ENCODE data around the gene PTHLH. TPM values are rescaled to one million over a fixed set of nuclear protein-coding genes. Genes with fewer than 3 reads are reported as not detected.

The PTHLH gene
- total RNA-seq, 4 donors from 2014 or later, result 1.6 to 3.0 (median 2.1) TPM; not detected in 1

GRCh38 chr12:27998658-27999057 lies 26.1 kb upstream of the PTHLH start:
- no peaks in the 10 kb centered on the region for H3K4me1 ChIP-seq
- H3K27ac ChIP-seq, result no peak overlapping the region
- H3K36me3 ChIP-seq, result no peaks in the 10 kb centered on the region
- no peaks in the 10 kb centered on the region for H3K9me3 ChIP-seq
- H3K27me3 ChIP-seq, result no peaks in the 10 kb centered on the region
- no peak for TF ChIP-seq CTCF (IDR thresholded peaks at IDR 0.05)
- TF ChIP-seq POLR2A (IDR thresholded peaks at IDR 0.05), result no peak
- no peak overlapping the region for H3K4me3 ChIP-seq (replicated peaks in 1 of 3)
- intact Hi-C loops (cut with DNase I), result no loop called here
- no peak for DNase-seq

DNA sequence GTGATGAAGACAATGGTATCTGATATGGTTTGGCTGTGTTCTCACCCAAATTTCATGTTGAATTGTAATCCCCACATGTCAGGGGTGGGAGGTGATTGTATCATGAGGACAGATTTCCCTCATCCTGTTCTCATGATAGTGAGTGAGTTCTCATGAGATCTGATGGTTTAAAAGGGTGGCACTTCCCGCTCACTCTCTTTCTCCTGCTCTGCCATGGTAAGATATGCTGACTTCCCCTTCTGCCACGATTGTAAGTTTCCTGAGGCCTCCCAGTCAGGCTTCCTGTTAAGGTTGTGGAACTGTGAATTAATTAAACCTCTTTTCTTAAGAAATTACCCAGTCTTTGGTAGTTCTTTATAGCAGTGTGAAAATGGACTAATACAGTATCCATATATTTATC lies 25.6 kb upstream of the PTHLH start:
- intact Hi-C loops (cut with DNase I), result no loop called here
- H3K4me1 ChIP-seq, result no peaks in the 10 kb centered on the region
- H3K9me3 ChIP-seq, result no peaks in the 10 kb centered on the region
- H3K4me3 ChIP-seq (replicated peaks in 1 of 3), result no peak overlapping the region
- H3K36me3 ChIP-seq, result no peaks in the 10 kb centered on the region
- DNase-seq, result no peak
- no peak for TF ChIP-seq POLR2A (IDR thresholded peaks at IDR 0.05)
- TF ChIP-seq CTCF (IDR thresholded peaks at IDR 0.05), result no peak
- no peak overlapping the region for H3K27ac ChIP-seq
- 65 to 75% methylated on average over 2 of the region's 2 CpGs for WGBS, 2 donors
- no peaks in the 10 kb centered on the region for H3K27me3 ChIP-seq

DNA sequence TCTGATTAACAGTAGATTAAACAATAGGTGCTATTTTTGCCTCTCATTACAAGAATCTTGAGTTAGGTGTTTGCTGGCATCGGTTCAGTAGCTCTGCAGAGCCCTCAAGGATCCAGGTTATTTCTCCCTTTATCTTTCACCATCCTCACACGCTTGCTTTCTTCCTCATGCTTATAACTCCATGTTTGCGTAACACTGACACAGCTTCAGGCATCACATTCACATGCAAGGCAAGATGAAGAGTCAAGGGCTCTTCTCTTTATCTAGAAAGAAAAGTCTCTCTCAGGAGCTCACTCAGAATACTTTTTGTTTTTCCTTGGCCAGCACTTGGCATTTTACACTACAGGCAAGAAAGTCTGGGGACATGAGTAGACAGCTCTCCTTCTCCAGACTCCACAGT lies 24.2 kb upstream of the PTHLH start:
- Histone ChIP-seq H3K4me1 (no peaks in the 10 kb centered on the region), H3K27ac (no peak overlapping the region), H3K36me3 (no peaks in the 10 kb centered on the region), H3K4me3 (replicated peaks in 1 of 3) (no peak overlapping the region), H3K9me3 (no peaks in the 10 kb centered on the region), H3K27me3 (no peaks in the 10 kb centered on the region)
- intact Hi-C loops (cut with DNase I), result no loop called here
- 49 to 61% methylated on average over 3 of the region's 3 CpGs for WGBS, 2 donors
- TF ChIP-seq CTCF (IDR thresholded peaks at IDR 0.05), result no peak
- no peak for TF ChIP-seq POLR2A (IDR thresholded peaks at IDR 0.05)
- DNase-seq, result no peak

DNA sequence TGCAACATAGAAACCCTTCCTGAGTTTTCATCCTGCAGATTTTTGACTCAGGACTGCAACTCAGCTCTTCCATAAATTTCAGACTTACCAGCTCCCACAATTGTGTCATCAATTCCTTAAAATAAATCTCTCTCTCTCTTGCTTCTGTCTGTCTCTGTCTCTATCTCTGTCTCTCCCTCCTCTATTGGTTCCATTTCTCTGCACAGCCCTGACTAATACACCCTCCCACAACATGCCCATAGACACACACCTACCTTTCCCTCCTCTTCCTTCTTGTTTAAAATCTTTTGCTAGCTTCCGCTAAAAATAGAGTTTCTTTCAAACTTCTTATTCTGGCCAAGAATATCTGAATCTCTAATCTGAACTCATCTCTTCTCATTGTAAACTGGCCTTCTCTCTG lies 22.9 kb upstream of the PTHLH start:
- no peak for TF ChIP-seq POLR2A (IDR thresholded peaks at IDR 0.05)
- no peak for TF ChIP-seq CTCF (IDR thresholded peaks at IDR 0.05)
- WGBS, 2 donors, result 94 to 98% methylated on average over 1 of the region's 1 CpG
- no peaks in the 10 kb centered on the region for H3K36me3 ChIP-seq
- no peaks in the 10 kb centered on the region for H3K9me3 ChIP-seq
- no peak for DNase-seq
- H3K4me1 ChIP-seq, result no peaks in the 10 kb centered on the region
- intact Hi-C loops (cut with DNase I), result no loop called here
- H3K27me3 ChIP-seq, result no peaks in the 10 kb centered on the region
- no peak overlapping the region for H3K27ac ChIP-seq
- no peak overlapping the region for H3K4me3 ChIP-seq (replicated peaks in 1 of 3)

GRCh38 chr12:27988594-27989233 lies 16.2 kb upstream of the PTHLH start:
- no peaks in the 10 kb centered on the region for H3K4me1 ChIP-seq
- no peaks in the 10 kb centered on the region for H3K27me3 ChIP-seq
- WGBS, 2 donors, result 82 to 83% methylated on average over 2 of the region's 2 CpGs
- H3K4me3 ChIP-seq (replicated peaks in 1 of 3), result no peak overlapping the region
- DNase-seq, result no peak
- no peak for TF ChIP-seq POLR2A (IDR thresholded peaks at IDR 0.05)
- TF ChIP-seq CTCF (IDR thresholded peaks at IDR 0.05), result no peak
- no peaks in the 10 kb centered on the region for H3K9me3 ChIP-seq
- intact Hi-C loops (cut with DNase I), result no loop called here
- H3K36me3 ChIP-seq, result no peaks in the 10 kb centered on the region
- H3K27ac ChIP-seq, result no peak overlapping the region

Measured in thyroid gland (tissue), 4 donors.